HT1080 (cell line): ENCODE data around the gene HEY2. TPM values are rescaled to one million over a fixed set of nuclear protein-coding genes. Genes with fewer than 3 reads are reported as not detected.
A peak's percentile ranks its signal among the peaks of the same experiment; 100 is the strongest.
"Not testable (repeated sequence)": the region's sequence is repeated elsewhere in the genome, so short reads cannot be mapped to it uniquely, and the experiment has no call there.

Experiments used
- DNase-seq: peaks from one replicate; pipeline ENCODE4 v3.0.0-alpha.2; 2015; ENCODE audit warnings: low read depth
- polyA plus RNA-seq, 2 experiments: library from polyadenylated mRNA; depleted of rRNA; stranded (reverse); fragments of >200 nt; gene quantifications; 2 replicates each; pipeline ENCODE4 v1.2.3, GENCODE V29; 2015
- total RNA-seq: library from RNA; depleted of rRNA; stranded (reverse); fragments of >200 nt; shearing (Covaris generic); gene quantifications from 2 replicates; pipeline ENCODE4 v1.2.3, GENCODE V29; 2014; rRNA removed

Gene HEY2
- total RNA-seq = 0.16 and 0.23 TPM in 2 replicates
- polyA plus RNA-seq (2015; cell fraction: cytosol; rRNA removed) = 1.0 and 1.2 TPM in 2 replicates
- 0.26 and 0.74 TPM in 2 replicates for polyA plus RNA-seq (2015; cell fraction: nucleus; rRNA removed)

- peak; percentile 85 for DNase-seq
Measured at GRCh38 chr6:125749173-125749864, at the start of gene HEY2. HEY2 (plus strand) TSS chr6:125749632; CDS start chr6:125749777, 145 bp downstream.

DNA sequence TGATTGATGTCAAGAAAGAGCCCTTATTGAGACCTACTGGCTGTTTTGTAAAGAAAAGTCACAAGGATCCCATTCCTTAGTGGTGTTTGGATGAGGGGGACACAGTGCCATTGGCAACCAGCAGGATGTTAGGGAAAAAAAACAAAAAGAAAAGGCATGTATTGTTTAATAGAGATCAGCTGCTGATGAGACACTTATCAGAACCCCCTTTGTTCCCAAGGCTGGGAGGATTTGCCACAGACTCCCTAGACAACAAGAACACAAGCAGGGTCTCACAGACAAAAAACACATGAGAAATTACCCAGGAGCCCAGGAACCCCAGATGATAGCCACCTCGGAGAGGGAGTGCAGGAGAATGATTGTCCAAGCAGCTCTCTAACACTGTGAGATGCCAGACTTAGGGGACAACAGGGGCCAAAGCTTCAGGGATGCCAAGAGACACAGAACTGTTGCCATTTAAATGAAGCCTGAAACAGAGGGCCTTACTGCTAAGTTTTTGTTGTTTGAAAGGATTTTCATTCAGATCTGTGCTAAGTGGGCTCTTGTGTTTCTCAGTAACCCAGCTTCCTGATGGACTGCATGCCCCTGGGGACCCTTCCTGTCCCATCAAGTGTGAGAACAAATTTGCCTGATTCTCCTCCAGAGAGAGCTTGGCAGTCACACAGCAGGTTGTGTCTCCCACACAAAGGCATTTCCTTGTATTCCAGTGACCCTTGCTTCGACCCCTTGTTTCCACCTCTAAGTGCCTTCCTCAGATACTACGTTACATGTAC is 48.7 kb upstream of the HEY2 start:
- DNase-seq = no peak

DNA sequence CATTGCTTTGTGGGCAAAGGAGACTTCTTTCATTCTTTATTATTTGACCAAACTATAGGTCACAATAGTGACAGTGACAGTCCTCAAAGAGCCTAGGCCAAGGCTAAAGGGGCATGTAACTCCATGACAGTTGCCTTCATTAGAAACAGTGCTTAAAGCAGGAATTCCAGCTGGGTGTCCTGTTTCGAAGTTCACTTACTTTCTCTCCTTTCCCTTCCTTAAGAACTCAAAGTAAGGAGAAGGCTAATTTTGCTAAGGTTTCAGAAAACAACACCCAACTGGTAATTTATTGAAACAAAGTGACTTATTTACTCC is 48.1 kb upstream of the HEY2 start:
- DNase-seq = no peak

DNA sequence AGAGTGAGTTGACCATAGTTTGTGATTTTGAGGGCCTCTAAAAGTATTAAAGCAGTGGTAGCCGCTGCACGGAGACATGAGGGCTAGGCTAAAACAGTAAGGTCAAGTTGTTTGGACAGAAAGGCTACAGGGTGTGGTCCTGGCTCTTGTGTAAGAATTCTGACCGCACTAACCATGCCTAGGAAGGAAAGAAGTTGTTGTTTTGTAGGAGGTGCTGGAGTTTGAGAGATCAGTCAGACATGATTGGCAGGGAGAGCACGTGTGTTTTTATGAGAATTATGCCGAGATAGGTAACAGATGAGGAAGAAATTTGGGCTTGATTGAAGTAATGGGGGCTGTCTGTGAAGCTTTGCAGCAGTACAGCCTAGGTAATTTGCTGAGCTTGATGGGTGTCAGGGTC is 45.5 kb upstream of the HEY2 start:
- DNase-seq = not testable (repeated sequence)

GRCh38 chr6:125707615-125708243 is 41.7 kb upstream of the HEY2 start:
- DNase-seq = no peak

DNA sequence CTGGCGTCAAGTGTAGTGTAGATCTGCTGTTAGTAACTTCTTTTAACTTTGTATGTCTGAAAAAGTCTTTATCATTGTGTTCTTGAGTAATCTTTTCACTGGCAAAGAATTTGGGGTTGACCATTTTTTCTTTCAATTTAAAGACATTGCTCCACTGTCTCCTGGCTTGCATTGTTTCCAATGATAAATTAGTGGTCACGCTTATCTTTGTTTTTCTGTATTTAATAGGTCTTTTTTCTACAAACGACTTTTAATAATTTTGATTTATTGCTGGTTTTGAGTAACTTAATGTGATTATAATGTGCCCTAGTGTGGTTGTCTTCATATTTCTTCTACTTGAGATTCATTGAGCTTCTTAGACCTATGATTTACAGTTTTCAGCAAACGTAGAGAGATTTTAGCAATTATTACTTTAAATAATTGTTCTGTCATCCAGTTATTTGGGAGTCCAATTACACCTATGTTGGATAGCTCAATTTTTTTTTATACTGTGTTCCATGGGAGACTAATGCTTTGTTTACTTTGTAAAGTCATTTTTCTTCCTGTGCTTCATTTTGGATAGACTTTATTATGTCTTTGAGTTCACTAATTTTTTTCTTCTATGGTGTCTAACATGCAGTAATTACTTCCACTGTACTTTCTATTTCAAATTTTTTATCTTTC is 38.3 kb upstream of the HEY2 start:
- DNase-seq = no peak

- no peak for DNase-seq
Measured at GRCh38 chr6:125714441-125715090, 34.9 kb upstream of the HEY2 start.

DNA sequence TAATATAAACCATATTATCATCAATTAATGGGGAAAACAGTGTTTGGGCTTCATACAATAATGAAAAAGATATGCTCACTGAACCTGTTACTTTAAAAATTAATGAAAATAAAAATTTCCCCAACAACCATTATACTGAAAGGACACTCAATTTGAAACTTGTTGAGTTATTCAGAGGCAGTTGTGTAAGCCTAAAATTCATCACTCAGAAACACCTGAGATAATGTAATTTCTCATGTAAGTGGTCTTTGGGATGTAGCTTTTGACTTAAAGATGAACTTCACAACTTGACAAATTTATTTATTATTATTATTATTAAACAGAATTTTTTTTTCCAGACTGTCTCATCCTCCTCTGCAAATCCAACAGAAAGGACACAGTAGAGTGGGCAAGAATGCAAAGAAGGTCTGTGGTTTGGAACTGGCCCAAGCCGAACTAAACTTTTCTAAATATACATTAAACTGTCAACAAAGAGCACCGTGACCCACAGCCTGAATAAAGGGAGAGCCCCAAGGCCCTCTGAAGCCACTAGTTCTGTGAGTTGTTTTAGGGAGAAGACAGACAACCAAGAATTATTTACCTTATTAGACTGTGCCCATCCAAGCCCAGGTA is 32.2 kb upstream of the HEY2 start:
- no peak for DNase-seq

GRCh38 chr6:125718109-125718508 is 31.3 kb upstream of the HEY2 start:
- no peak for DNase-seq

DNA sequence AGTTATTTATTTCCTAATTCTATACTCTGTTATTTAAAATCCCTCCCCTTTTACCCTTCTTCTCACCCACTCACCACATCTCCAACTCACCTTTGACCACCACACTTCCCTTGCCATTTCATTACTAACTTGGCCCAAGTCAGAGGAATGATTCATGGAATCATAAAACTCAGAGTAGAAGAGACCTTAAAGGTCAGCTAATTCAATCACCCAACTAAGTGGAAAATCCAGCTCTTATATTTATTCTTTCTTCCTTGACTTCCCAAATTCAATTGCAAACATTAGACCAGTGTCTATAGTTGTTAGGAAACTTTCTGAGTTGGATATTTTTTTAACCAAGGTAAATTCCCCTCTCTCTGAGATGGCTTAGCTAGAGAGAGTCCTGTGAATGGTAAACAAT is 26.5 kb upstream of the HEY2 start:
- no peak for DNase-seq

GRCh38 chr6:125727216-125727615 is 22.2 kb upstream of the HEY2 start:
- DNase-seq = no peak

DNA sequence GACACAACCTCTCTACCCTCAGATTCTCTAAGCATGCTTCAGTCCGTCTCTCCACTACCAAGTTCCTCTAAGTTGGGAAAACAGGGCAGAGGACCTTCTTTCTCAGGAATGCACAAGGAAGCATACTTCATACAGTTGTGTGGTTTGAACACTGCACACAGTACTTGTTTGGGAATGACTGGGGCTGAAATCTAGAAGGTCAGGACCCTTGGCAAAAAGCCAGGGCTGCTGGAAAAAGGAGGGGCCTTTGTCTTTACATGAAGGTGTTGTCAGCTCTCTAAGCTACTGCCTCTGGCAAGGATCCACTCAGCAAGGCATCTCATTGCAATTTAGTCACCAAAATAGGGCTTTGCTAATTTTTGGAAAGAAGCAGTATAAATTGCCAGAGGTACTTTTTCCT is 20.7 kb upstream of the HEY2 start:
- DNase-seq = peak; percentile 29

GRCh38 chr6:125729983-125730382 is 19.4 kb upstream of the HEY2 start:
- no peak for DNase-seq

GRCh38 chr6:125732398-125732797 is 17.0 kb upstream of the HEY2 start:
- DNase-seq = no peak

DNA sequence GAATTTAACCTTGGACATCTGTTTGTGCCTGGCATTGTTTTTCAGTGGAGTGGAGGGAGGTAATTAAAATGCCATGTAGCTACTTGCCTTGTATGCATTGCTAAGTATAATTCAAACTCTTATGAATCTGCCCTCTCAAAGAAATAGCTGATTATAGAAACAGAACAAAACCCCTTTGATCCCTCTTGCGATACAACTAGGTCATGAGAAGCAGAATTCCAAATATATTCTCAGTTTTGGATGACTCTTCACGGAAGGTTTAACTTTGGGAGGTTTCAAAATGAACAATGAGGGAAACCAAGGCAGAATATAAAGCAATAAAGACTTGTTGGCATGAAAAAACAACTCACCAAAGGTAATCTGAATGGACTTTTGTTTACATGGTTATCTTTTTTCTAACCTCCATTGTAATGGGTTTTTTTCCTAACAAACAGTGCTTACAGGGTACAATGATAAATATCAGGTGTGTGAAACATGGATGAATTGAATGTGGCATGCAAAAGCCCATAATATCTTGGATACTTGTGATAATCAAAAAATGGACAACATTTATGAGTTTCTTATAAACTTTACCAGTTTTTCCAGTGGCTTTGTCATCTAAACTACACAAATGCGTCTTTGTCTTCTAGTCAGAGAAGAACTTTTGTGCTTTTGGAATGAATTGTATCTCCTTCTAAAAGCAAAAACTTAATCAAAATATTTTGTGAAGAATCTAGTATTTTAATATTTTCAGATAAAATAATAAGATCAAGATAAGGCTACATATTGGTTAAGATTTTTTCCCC is 15.7 kb upstream of the HEY2 start:
- DNase-seq = no peak

GRCh38 chr6:125738276-125738675 is 11.2 kb upstream of the HEY2 start:
- DNase-seq = no peak

DNA sequence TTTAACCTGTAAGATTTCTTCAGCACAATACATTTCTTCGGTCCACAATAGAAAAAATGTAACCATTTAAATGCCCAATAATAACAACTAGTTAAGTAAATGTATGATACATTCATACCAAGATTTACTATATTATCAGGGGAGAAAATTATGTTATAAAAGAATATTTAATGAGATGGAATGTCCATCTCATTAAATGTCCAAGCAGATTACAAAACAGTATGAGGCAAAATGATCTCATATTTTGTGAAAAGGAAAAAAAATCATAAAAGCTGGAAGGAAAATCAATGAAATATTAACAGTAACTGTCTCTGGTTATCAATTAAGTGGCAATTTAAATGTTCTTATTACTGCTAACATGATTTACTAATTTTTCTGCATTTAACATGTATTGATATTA is 10.1 kb upstream of the HEY2 start:
- DNase-seq = no peak

GRCh38 chr6:125741336-125741735 is 8.1 kb upstream of the HEY2 start:
- no peak for DNase-seq

DNA sequence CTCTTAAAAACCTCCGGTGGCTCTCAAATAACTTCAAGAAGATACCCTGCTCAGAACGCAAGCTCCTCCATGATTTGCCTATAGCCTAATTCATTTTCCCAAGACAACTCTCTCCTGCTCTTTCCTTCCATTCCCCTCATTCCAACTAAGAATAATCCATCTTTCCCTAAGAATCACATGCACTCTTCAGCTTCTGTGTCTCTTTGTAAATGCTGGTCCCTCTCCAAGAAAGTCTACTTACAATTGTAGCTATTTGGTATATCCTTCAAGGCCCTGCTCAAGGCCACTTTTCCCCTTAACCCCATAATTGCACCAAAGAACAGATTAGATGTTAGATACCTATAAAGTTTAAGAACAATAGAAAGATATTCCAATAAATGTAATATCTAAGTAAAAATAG is 7.4 kb upstream of the HEY2 start:
- DNase-seq = no peak

- DNase-seq = no peak
Measured at GRCh38 chr6:125742464-125743120, 6.8 kb upstream of the HEY2 start.
